GOT3 (cell line): ENCODE measurements around the gene ALDOC.
"Not testable (repeated sequence)": the region's sequence is repeated elsewhere in the genome, so short reads cannot be mapped to it uniquely, and the experiment has no call there.

Source experiments
- DNase-seq: peaks from one replicate; lab custom pipeline; 2025; ENCODE audit warnings: mixed read lengths; lab: John Stamatoyannopoulos, UW

Gene ALDOC

DNA sequence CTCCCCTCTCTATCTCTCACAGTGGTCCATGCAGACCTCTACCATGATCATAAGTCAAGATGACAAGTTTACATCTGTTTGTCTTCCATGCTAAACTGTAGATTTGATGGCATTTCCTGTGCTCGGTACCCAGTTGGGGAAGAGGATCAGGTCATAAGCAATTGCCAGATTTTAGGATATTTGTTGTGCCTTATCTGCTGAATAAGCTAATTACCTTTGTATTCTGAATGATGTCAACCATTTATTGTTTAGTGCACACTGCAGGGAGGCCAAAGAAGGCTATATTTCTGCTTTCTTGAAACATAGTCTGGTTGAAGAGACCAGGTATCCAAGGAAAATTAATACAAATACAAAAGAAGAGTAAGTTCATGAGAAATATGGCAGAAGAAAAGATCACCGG lies 5.8 kb upstream of the ALDOC start:
- no peak for DNase-seq

DNA sequence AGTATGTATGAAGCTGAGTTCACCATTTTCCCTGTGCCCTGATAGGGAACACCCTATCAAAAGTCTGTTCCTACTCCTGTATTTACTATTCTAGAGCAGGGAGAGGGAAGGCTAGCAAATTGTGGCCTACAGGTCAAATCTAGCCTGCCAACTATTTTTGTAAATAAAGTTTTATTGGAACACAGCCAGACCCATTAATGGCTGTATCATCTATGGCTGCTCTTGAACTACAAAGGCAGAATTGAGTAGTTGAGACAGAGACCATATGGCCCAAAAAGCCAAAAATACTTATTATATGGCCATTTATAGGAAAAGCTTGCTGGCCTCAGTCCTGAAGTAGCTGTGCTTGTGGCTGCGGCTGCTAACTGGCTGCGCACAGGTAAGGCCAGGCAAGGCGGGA lies 4.3 kb upstream of the ALDOC start:
- no peak for DNase-seq

DNA sequence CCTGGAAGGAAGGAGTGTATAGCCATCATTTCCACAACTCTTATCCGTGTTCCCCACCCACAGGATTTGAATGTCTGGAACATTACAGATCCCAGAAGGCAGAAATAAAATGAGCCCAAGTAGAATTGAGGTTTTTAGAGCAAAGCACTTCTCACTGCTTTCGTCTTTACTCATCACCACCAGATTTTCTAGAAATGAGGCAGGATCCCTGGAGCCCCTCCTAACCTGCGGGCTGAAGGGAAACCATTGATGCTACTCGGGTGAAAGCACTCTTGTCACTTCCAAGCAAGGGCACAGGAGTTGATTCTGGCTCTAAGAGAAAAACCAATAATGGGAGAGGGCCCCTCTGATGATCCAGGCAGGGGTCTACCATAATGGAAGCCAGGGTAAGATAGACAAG lies 2.8 kb upstream of the ALDOC start:
- DNase-seq, result no peak

DNA sequence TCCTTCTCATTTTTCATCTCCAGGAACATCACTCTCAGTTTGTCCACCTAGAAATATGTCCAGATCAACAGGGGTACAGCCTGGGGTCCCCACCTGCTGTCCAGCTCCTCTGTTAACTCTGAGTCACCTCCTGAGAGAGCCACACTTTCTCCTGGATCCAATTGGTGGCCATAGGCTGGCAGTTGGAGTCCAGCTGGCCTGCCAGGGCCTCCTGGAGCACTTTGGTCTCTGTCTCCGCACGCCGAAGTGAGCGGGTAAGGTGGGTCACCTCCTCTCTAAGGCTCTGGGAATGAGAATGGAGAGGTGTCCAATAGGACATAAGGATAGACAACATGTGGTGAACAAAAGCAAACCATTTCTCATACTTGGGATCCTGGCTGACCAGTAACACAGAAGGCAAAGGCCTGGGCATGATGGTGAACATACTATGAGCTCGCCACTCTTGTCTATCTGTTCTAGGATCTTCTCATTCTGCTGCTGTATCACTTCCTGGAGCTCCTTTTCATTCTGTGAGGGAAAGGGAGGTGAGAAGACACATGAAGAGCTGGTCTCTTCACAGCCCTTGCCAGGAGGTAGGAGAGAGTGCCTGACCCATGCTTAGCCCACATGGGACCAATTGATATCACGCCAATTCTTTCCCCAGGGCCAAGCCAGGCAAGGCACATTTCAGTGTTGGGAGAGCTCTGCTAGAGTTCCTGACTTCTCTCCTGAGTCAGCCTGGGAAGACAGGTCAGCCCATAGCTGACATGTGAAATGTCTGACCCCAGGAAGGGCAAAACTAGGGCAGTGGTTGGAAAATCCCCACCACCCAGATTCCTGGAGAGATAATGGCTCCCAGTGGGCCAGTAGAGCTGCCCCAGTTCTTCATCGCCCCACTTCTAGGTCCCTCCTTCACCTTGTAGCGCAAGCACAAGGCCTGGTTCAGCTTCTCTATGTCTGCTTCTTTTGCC lies 1.8 kb upstream of the ALDOC start:
- no peak for DNase-seq

DNA sequence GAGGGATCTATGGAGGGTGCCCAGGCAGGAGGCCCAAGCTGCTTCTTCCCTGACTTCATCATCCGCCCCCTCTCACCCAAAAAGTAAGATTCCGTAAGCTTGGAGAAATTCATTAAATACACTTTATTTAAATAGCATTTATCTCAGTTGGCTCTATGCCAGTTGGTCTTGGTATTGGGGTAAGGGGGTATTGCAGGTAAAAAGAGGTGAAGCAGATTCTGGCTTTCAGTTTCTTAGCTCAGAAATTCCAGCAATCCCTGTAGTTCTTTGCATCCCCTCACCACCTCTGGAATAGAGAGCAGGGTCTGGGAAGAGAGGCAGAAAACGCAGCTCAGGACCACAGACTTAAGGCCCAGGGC lies 750 bp upstream of the ALDOC start:
- DNase-seq, result no peak

DNA sequence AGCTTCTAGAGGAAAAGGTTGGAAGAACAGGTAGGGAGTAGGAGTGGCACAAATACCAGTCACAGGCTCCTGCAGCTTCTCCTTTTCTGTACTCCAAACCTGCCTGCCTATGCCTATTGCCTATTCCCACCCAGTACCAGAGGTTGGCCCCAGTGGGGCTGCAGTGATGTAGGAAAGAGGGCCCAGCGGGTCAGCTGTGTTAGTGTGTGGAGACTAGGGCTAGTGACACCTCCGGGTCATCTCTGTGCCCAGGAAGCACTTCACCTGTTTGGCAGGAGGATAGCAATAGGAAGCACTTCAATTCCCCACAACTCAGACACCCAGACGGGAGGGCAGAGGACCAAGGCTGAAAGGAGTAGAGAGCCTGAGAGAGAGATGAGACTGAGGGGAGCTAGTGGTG lies 679 bp downstream of the ALDOC start:
- DNase-seq, result not testable (repeated sequence)

DNA sequence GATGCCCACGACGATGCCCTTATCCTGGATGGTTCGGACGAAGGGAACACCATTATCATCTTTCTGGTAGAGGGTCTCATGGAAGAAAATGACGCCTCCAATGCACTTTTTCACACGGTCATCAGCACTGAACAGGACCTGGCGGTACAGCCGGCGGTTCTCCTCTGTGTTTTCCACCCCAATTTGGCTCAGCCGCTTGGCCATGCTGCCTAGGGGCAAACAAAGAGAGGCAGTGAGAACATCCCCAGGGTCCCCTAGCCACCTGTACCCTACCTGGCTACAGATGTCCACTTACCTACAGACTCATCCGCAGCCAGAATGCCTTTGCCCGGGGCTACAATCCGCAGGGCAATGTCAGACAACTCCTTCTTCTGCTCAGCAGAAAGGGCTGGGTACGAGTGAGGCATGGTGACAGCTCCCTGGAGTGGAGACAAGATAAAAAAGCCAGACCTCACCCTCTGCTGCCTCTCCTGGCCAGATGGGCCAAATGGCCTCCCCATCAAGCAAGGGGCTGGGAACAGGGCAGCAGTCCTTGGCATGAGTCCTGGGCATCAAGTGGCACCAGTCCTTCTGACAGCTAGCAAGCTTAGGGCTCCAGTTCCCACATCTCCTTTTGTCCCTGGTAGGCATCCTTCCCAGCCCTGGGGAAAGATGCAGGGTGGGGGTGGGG lies 1.4 kb downstream of the ALDOC start:
- DNase-seq, result no peak

DNA sequence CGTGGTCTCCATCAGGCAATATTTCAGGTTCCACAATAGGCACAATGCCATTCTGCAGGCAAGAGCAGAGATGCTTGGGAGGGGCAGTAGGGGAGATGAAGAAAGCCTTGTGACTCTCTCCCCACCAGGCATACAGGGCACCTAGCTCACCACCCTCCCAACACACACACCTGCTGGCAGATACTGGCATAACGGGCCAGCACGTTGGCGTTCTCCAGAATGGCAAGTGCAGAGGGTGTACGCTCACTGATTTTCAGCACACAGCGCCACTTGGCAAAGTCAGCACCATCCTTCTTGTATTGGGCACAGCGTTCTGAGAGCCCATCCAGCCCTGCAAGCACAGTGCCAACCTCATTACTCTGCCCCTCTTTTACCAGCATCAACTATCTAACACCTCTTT lies 2.2 kb downstream of the ALDOC start:
- no peak for DNase-seq

DNA sequence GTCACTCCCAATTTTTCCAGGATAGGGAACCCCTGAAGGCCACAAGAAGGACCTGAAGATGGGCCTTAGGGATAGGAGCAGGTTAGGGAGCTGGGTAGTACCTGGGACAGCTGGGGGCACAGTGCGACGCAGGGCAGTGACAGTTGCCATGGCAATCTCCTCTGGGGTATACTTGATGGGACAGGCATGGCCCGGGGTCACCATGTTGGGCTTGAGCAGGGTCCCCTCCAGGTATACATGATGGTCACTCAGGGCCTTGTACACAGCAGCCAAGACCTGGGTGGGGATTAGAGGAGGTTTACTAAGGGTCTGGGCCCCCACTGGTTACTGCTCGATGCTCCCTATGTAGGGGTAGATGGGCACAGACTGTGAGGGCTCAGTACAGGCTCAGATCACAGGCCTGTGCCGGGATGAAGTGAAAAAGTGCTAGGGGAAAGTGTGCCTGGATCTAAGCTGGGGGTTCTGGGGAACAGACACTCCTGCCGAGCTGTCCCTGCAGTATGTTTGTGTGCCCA lies 2.7 kb downstream of the ALDOC start:
- no peak for DNase-seq

DNA sequence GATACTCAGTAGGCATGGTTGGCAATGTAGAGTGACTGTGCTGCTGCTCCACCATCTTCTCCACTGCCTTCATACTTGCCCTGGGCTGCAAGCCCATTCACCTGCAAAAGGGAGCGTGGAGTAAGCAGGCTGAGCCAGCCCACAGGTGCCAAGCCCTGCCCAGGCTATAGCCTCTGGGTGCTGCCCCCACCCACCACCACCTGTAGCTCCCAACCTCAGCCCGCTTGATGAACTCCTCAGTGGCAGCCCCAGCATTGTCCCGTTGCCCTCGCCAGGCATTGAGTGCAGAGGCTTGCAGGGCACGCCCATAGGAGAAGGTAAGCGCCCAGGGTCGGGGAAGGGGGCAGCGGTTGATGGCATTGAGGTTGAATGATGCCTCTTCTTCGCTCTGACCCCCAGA lies 3.2 kb downstream of the ALDOC start:
- DNase-seq, result no peak

DNA sequence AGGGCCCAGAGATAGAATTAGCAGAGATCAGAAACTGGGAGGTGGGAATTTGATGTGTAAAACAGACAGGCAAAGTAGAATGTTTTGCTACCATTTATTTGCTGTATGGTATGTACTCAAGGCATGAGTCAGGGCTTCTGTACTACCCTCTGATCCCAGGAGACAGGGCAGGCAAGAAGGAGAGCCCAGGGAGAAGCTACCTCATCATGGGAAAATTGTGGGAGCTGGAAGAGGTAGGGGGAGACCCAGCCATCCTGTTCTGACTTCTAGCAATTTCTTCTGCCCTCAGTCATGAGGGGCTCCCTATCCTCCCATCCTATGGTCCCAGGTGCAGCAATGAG lies 3.7 kb downstream of the ALDOC start:
- DNase-seq, result no peak

DNA sequence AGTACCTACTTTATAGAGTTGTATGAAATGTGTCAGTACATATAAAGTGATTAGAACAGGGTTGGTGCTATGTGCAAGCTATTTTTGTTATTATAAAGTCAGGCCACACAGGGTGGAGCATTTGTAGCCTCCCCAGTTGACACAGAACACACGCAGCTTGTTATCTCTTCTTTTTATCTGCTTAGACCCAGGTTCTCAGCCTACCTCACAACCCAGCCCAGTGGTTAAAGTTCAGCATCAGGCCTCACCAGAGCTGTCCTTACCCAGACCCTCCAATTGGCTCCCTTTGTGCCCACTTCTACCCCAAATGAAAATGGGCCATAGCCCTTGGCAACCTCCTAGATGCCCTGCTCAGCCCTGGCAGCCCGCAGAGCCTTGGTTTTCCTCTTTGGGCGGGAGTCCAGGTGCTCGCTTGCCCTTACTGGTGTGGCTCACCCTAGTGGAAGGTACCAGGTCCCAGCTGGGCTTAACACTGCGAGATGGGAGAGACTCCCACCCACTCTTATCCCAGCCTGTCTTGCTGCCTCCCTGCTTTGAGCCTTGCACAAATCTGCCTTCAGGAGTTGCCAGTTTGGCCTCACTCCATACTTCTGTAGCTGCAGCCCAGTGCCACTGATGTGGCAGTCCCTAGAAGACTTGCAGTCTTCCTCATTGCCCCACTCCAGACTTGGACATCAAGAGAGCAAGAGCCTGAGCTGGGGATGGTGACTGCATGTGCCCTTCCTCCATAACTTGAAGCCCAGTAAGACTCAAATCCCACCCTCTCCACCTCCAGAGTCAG lies 4.2 kb downstream of the ALDOC start:
- DNase-seq, result no peak

DNA sequence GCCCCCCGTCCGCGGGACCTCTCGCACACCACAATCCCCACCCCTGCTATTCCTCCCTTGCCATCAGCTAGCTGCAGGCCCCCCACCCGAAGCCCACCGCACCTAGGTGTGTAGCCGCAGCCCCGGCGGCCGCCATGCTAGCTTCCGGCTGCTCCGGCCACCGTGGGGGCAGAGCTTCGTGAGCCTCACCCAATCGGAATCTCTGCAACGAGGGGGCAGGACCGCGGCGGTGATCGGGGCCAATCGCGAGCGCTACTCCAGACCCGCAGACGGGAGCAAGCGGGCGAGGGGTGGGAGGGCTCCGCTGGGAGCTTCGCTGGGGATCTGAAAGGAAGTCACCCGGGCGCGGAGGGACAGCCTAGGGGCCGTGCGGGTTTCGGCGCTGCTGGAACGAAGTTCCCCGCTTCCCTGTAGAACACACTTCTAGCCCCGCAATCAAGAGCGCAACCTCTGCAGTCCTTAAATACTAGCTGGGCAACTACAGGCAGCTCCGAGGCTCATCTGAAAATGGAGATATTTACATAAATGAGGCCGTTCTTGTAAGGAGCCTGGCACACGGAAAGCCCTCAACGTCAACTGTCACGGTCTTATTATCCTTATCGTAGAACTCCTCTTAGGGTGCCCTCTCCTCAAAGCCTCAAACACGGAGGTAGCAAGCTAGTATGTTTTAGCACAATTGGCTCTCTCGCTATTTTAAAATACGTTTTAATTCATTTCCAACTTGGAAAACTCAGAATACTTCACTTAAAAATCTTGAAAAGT lies 5.2 kb downstream of the ALDOC start, which contains the start of gene PIGS:
TSS of gene PIGS (minus strand) at position 164 of the 762 bp plus-strand sequence. CDS start at position 136, 28 bp downstream.
- peak; percentile 68 for DNase-seq

DNA sequence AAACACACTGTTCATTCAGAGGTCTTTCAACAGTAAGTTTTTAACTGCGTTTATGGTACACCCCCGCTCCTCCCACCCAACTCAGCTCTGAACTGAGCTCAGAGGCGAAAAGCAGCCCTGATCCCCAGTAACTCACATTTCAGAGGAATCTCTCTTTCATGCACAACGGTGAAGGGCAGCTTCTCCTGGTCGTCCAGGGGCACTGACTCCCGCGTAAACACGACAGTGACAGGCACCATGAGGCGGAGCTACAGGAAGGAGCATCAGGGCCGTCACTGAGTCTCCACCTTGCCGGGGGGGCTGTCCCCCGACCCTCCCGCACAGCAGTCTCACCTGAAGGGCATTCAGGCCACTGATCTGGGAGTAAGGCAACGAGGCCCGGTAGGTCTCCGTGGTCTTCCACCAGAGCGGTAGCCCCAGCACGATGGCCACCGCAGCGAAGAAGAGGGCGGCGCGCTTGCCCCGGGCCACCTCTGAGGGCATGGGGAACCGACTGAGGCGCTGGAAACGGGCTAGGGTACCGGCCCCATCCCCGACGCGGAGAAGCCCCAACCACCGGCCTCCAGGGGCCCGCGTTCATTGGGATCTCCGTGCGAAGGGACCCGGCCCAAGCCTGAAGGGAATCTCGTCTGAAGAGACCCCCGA lies 5.9 kb downstream of the ALDOC start:
- DNase-seq, result no peak

DNA sequence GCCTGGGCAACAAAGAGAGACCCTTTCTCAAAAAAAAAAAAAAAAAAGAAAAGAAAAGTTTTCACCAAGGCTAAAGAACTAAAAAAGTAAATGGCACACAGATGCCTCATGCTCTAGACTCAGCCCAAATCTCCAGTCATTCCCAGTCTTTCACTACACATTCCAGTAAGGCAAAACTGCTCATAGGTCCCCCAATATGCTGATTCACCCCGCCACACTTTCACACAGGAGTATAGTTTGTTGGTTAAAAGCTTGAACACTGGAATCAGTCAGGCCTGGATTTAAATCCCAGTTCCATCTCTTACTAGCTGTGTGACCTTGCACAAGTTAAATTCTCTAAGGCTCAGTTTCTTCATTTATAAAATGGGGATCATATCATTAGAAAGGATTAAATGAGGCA lies 7.2 kb downstream of the ALDOC start:
- DNase-seq, result no peak

DNA sequence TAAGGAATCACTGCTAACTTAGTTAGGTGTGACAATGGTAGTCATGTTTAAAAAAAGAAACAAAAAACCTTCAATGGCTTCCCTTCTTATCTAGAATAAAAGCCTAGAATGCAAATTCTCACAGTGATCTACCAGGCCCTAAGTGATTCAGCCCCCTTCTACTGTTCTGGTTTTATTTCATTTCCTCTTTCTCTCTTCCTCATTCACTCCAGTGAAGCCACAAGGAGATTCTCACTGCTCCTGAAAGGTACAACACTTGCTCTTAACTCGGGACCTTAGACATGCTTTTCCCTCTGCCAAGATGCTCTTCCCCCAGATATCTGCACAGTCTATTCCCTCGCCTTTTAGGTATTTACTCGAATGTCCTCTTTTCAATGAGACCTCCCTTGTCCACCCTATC lies 9.1 kb downstream of the ALDOC start:
- no peak for DNase-seq

DNA sequence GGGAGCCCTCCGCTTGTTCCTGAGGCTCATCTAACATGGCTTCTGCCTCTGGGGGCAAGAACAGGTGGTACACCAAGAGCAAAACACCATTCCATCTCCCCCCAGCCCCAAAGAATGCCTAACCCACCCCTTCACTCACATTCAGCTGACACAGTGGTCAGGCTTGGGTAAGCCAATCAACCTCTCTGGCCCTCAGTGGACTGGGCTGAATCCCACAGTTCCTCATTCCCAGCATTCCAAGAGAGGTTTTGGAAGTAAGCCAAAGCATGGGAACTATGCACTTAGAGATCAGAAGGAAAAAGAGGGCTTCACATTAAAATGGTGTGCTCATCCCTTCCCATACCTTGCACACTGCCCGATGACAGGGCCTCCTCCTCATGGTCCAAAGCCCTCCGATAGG lies 13.2 kb downstream of the ALDOC start:
- DNase-seq, result no peak

DNA sequence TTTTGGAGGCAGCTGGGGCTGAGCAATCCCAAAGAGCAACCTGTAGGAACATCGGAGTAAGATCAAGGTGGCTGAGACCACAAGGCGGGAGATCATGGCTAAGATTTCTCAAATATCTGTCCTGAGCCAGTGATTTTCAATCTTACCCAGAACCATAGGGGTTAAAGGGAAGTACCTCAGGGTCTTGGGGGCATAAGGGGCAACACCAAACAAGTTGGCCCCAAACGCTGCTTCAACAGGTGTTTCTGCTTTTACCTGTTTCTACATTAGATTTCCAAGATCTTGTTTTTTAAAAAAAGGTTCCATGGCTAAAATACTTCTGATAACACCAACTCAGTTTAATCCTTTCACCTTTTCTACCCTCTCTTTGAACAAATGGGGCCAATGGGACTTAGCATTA lies 21.7 kb downstream of the ALDOC start:
- DNase-seq, result no peak

DNA sequence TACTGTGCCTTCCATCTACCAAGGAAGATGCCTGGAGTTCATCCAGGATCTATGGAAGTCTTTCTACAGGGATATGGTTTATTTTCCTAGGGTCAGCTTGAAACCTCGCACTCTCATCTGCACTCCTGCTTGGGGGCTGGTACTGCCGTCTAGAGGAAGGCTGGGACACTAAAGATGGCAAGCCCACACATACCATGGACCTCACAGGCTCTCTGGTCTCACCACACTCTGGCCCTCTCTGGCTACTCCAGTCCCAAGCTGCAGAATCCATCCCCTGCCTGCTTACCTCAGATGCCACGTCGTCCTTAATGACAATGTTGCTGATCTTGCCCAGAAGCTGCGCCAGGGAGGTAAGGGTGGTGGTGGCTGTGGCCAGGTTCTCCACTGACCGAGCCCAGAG lies 22.1 kb downstream of the ALDOC start:
- no peak for DNase-seq

DNA sequence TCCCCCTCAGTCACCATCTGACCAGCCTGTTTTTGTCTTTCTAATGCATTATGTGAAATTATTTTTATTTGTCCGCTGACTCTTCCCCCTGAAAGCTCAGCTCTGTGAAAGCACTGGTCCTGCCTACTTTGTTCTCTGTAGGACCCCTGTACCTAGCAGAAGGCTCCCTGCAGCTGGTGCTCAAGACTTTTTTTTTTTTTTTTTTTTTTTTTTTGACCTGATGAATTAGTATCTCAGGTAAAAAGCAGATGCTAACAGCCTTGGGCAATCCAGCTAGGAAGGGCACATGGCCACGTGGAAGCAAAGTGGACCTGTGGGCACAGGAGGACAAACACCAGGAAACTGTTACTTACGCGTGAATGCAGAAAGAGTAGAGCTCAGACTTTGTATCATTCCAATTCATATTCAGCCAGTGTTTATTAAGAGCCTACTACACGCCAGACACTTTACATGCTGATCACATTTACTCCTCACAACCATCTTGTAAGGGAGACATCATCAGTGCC lies 23.6 kb downstream of the ALDOC start:
- no peak for DNase-seq
